TTC549 (cell line): Measurements from ENCODE around the gene APOC4.
"Not testable (repeated sequence)": the region's sequence is repeated elsewhere in the genome, so short reads cannot be mapped to it uniquely, and the experiment has no call there.

Experiments used
- FAIRE-seq: peaks from 2 replicates; lab custom pipeline; 2012; peaks lifted over from hg19 to GRCh38; lab: Jason Lieb, UNC

The APOC4 gene, protein sequence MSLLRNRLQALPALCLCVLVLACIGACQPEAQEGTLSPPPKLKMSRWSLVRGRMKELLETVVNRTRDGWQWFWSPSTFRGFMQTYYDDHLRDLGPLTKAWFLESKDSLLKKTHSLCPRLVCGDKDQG

DNA sequence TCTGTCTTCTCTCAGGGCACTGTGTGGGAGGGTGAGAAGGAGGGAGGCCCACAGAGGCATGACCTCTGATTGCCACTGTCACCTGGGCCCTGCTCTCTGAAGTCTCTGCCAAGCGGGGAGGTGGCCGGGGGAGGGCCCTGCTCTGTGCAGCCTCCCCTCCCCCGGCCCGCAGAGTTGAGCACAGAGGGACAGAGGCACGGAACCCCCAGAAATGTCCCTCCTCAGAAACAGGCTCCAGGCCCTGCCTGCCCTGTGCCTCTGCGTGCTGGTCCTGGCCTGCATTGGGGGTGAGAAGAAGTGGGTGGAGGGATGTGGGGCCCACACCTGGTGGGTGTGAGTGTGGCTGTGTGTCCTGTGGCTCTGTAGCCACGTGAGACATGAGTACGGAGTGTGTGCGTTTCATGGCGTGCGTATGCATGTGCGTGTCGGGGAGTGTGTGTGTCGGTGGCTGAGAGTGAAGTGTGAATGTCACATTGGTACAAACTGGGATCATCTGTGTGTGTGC, at the start of gene APOC4:
APOC4 (plus strand) TSS at position 171 of the 505 bp plus-strand sequence; CDS start at position 212, 41 bp downstream.
- FAIRE-seq, result no peak

DNA sequence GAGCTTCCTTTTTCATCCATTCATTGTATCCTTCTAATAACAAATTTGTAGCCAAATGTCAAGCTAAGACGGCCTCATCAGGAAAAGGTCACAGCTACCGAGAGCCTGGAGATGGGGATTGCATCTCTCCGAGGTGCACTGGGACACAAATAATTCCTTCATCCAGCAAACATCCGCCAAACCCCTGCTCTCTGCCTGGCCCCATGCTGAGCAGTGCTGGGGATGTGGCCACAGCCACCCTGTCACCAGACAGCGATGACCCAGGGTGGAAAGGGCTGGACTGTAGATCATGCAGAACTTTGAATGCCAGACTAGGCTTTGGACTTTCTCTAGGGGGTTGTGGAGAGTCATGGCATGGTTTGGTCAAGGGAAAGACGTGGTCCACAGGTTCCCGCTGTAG, 49.1 kb upstream of the APOC4 start:
- no peak for FAIRE-seq

DNA sequence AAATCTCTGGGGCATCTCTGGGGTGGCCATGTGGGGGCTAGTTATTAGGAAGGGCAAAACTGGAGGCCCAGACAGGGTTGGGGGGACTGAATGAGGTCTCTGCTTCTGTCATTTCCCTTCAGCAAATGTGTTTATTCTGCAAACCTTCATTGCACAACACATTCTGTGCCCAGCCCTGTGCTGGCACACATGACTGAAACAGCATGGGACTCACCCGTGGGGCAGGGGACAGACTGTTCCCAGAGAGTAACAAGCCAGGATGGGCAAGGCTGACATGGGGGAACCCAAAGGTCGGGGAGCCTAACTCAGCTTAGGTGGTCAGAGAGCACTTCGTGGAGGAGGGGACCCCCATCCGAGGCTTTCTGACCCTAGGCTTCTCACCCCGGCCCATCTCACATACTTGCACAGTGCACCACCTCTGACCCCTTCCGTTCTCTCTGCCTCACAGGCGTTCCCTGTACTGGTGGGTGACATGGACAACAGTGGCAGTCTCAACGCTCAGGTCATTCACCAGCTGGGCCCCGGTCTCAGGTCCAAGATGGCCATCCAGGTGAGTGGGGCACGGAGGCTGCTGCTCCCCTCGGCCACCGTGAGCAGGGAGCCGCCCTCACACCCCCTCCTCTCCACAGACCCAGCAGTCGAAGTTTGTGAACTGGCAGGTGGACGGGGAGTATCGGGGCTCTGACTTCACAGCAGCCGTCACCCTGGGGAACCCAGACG, 48.5 kb upstream of the APOC4 start:
- no peak for FAIRE-seq

DNA sequence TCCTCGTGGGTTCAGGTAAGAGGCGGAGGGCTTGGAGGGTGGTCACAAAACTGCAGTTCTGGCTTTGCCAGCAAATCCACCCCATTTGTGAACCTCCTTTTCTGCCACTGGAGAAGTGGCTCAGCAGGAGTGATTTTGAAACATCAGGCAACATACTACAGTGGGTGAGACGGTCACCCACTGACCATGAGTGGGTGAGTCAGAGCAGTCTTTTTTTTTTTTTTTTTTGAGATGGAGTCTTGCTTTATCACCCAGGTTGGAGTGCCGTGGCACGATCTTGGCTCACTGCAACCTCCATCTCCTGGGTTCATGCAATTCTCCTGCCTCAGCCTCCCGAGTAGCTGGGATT, 48.0 kb upstream of the APOC4 start:
- no peak for FAIRE-seq

DNA sequence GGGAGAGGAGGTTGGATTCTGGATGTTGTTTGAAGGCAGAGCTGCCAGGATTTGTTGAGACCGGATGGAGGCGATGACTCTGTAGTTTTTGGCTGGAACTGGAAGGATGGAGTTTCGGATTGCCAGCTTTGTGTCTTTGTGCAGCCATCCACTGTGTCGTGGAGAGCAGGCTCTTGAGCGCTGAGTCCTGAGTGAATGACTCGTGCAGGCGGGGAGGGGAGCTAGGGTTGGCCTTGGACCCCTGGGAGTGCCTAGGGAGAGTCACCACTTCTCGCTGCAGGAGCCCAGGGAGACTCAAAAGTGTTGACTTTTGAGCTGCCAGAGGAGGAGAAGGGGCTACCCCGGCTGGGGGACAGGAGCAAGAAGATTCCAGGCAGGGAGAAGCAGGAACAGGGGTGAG, 47.1 kb upstream of the APOC4 start:
- no peak for FAIRE-seq

DNA sequence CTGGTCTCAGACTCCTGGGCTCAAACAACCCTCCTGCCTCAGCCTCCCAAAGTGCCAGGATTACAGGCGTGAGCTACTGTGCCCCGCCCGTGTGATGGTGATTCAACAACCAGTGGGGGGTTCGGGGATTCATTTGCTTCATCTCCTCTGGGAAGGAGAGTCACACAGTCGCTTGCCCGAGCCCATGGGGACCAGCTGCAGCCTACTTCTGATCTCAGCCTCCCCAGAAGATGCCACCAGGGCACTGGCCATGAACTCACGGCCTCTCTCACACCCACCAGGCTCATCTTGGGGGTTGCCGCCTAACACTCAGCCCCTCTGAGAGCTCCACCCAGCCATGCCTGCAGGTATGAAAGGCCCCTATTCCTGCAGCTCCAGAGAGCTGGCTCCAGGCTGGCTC, 44.2 kb upstream of the APOC4 start:
- no peak for FAIRE-seq

DNA sequence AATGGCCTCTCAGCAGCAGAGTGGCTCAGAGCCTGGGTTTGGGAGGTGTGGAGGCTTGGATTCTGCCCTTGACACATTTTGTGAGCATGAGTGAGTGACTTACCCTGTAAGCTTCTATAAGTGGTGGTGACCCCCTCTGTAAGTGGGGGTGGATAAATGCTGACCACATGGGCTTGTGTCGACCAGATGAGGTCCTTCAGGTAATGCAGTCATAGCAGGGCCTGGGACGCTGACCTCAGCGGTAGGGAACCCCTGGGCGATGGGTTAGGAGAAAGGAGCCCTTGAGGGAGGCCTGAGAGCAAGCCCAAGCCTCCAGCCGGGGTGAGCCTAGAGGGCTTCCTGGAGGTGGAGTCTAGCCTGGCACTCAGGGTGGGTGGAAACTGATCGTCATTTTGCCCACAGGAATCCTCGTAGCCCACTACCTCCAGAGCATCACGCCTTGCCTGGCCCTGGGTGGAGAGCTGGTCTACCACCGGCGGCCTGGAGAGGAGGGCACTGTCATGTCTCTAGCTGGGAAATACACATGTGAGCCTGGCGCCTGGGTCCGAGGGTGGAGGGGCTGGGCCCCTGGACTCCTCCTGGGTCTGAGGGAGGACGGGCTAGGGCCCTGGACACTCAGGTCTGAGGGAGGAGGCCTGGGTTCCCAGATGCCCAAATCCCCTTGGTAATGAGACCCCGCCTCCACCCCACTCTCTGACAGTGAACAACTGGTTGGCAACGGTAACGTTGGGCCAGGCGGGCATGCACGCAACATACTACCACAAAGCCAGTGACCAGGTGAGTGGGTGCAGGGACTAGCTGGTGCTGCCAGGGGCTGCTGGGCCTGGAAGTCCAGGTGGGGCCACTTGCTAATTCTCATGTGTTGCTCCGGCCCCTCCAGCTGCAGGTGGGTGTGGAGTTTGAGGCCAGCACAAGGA, 41.5 kb upstream of the APOC4 start:
- no peak for FAIRE-seq

DNA sequence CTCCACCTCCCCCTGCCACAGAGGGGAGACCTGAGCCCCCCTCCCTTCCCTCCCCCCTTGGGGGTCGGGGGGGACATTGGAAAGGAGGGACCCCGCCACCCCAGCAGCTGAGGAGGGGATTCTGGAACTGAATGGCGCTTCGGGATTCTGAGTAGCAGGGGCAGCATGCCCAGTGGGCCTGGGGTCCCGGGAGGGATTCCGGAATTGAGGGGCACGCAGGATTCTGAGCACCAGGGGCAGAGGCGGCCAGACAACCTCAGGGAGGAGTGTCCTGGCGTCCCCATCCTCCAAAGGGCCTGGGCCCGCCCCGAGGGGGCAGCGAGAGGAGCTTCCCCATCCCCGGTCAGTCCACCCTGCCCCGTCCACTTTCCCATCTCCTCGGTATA, 38.8 kb upstream of the APOC4 start:
- FAIRE-seq, result no peak

DNA sequence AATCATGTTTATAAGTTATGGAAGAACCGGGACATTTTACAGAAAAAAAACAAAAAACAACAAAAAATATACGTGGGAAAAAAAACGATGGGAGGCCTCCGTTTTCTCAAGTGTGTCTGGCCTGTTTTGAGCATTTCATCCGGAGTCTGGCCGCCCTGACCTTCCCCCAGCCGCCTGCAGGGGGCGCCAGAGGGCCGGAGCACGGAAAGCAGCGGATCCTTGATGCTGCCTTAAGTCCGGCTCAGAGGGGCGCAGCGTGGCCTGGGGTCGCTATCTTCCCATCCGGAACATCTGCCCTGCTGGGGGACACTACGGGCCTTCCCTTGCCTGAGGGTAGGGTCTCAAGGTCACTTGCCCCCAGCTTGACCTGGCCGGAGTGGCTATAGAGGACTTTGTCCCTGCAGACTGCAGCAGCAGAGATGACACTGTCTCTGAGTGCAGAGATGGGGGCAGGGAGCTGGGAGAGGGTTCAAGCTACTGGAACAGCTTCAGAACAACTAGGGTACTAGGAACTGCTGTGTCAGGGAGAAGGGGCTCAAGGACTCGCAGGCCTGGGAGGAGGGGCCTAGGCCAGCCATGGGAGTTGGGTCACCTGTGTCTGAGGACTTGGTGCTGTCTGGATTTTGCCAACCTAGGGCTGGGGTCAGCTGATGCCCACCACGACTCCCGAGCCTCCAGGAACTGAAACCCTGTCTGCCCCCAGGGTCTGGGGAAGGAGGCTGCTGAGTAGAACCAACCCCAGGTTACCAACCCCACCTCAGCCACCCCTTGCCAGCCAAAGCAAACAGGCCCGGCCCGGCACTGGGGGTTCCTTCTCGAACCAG, 38.2 kb upstream of the APOC4 start:
- FAIRE-seq, result no peak

DNA sequence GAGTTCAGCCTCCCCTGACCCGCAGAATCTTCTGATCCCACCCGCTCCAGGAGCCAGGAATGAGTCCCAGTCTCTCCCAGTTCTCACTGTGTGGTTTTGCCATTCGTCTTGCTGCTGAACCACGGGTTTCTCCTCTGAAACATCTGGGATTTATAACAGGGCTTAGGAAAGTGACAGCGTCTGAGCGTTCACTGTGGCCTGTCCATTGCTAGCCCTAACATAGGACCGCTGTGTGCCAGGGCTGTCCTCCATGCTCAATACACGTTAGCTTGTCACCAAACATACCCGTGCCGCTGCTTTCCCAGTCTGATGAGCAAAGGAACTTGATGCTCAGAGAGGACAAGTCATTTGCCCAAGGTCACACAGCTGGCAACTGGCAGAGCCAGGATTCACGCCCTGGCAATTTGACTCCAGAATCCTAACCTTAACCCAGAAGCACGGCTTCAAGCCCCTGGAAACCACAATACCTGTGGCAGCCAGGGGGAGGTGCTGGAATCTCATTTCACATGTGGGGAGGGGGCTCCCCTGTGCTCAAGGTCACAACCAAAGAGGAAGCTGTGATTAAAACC, 37.5 kb upstream of the APOC4 start:
- no peak for FAIRE-seq

DNA sequence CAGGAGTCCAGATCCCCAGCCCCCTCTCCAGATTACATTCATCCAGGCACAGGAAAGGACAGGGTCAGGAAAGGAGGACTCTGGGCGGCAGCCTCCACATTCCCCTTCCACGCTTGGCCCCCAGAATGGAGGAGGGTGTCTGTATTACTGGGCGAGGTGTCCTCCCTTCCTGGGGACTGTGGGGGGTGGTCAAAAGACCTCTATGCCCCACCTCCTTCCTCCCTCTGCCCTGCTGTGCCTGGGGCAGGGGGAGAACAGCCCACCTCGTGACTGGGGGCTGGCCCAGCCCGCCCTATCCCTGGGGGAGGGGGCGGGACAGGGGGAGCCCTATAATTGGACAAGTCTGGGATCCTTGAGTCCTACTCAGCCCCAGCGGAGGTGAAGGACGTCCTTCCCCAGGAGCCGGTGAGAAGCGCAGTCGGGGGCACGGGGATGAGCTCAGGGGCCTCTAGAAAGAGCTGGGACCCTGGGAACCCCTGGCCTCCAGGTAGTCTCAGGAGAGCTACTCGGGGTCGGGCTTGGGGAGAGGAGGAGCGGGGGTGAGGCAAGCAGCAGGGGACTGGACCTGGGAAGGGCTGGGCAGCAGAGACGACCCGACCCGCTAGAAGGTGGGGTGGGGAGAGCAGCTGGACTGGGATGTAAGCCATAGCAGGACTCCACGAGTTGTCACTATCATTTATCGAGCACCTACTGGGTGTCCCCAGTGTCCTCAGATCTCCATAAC, 36.4 kb upstream of the APOC4 start, which contains the start of gene APOE:
APOE (plus strand) TSS at position 360 of the 724 bp plus-strand sequence. CDS start 829 bp downstream, outside the sequence.
- FAIRE-seq, result no peak

DNA sequence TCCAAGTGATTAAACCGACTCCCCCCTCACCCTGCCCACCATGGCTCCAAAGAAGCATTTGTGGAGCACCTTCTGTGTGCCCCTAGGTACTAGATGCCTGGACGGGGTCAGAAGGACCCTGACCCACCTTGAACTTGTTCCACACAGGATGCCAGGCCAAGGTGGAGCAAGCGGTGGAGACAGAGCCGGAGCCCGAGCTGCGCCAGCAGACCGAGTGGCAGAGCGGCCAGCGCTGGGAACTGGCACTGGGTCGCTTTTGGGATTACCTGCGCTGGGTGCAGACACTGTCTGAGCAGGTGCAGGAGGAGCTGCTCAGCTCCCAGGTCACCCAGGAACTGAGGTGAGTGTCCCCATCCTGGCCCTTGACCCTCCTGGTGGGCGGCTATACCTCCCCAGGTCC, 34.4 kb upstream of the APOC4 start:
- FAIRE-seq, result no peak

DNA sequence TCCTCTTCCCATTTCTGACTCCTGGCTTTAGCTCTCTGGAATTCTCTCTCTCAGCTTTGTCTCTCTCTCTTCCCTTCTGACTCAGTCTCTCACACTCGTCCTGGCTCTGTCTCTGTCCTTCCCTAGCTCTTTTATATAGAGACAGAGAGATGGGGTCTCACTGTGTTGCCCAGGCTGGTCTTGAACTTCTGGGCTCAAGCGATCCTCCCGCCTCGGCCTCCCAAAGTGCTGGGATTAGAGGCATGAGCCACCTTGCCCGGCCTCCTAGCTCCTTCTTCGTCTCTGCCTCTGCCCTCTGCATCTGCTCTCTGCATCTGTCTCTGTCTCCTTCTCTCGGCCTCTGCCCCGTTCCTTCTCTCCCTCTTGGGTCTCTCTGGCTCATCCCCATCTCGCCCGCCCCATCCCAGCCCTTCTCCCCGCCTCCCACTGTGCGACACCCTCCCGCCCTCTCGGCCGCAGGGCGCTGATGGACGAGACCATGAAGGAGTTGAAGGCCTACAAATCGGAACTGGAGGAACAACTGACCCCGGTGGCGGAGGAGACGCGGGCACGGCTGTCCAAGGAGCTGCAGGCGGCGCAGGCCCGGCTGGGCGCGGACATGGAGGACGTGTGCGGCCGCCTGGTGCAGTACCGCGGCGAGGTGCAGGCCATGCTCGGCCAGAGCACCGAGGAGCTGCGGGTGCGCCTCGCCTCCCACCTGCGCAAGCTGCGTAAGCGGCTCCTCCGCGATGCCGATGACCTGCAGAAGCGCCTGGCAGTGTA, 33.8 kb upstream of the APOC4 start:
- FAIRE-seq, result no peak

DNA sequence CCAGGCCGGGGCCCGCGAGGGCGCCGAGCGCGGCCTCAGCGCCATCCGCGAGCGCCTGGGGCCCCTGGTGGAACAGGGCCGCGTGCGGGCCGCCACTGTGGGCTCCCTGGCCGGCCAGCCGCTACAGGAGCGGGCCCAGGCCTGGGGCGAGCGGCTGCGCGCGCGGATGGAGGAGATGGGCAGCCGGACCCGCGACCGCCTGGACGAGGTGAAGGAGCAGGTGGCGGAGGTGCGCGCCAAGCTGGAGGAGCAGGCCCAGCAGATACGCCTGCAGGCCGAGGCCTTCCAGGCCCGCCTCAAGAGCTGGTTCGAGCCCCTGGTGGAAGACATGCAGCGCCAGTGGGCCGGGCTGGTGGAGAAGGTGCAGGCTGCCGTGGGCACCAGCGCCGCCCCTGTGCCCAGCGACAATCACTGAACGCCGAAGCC, 33.2 kb upstream of the APOC4 start:
- no peak for FAIRE-seq

DNA sequence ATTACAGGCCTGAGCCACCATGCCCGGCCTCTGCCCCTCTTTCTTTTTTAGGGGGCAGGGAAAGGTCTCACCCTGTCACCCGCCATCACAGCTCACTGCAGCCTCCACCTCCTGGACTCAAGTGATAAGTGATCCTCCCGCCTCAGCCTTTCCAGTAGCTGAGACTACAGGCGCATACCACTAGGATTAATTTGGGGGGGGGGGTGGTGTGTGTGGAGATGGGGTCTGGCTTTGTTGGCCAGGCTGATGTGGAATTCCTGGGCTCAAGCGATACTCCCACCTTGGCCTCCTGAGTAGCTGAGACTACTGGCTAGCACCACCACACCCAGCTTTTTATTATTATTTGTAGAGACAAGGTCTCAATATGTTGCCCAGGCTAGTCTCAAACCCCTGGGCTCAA, 32.3 kb upstream of the APOC4 start:
- FAIRE-seq, result no peak

DNA sequence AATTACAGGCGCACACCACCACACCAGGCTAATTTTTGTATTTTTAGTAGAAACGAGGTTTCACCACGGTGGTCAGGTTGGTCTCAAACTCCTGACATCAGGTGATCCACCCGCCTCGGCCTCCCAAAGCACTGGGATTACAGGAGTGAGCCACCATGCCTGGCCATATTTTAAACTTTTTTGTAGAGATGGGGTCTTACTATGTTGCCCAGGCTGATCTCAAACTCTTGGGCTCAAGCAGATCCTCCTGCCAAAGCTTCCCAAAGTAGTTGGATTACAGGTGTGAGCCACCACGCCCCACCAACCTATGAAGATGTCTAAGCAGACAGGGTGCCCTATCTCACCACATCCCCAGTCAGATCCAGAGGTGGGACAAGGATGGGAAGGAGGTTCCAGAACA, 30.1 kb upstream of the APOC4 start:
- not testable (repeated sequence) for FAIRE-seq

DNA sequence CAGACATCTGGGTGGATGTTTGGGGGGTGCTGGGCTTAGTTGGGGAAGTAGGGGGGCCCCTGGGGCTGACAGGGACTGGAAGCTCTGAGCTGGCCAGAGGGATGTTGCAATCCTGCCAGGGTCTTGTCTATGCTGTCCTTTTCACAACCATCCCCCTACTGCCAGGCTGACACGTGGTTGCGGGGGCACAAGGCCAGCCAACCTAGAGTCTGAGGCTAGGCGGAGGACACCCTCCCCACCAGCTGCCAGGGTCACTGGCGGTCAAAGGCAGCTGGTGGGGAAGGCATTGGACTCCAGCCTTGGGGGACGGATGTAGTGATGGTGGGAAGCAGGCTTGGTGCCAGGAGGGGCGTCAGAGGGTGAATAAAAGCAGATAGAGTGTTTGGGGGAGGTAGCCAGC, 29.2 kb upstream of the APOC4 start:
- FAIRE-seq, result no peak

DNA sequence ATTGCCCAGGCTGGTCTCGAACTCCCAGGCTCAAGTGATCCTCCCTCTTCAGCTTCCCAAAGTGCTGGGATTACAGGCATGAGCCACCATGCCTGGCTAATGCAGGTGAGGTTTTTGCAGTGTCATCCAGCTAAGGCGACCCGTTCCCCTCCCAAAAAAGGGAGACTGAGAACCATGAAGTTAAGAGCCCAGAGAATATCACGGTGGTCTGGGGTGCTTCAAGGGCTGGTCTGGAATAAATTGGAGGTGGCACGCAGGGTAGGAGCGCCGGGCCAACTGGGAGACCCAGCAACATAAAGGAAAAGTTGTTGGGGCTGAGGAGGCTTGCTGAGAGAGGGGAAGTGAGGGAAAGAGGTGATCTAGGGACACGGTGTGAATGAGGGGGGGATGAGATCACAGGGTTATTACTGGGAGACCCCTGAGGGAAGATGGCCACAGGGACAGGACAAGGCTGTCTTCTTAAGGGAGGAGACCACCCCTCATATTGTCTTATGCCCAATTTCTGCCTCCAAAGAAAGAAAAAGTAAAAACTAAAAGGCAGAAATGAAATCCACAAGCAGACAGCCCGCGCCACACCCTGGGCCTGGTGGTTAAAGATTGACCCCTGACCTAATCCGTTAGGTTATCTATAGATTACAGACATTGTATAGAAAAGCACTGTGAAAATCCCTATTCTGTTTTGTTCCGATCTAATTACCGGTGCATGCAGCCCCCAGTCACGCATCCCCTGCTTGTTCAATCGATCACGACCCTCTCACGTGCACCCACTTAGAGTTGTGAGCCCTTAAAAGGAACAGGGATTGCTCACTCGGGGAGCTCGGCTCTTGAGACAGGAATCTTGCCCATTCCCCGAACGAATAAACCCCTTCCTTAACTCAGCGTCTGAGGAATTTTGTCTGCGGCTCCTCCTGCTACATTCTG, 28.3 kb upstream of the APOC4 start:
- FAIRE-seq, result not testable (repeated sequence)
